Keratinocyte (primary cell): ENCODE results near the gene MADD. TPM values are rescaled to one million over a fixed set of nuclear protein-coding genes. Genes with fewer than 3 reads are reported as not detected.

Source experiments
- DNase-seq: peaks from one replicate; pipeline ENCODE4 v3.0.0-alpha.2; 2011; ENCODE audit warnings: low read depth, missing footprints, low spot score
- FAIRE-seq: peaks from 2 replicates; lab custom pipeline; 2011; peaks lifted over from hg19 to GRCh38; lab: Jason Lieb, UNC
- H2AFZ ChIP-seq: 2 replicates; pipeline ENCODE4 v1.6.0; 2012; ENCODE audit warnings: low read length, control low read depth, inconsistent platforms; ENCODE audit not compliant: control insufficient read depth
- H3K27ac ChIP-seq: 2 replicates; pipeline ENCODE4 v1.5.1; 2011; ENCODE audit warnings: low read length; ENCODE audit not compliant: control insufficient read depth, insufficient read depth
- H3K27me3 ChIP-seq: 3 replicates; pipeline ENCODE4 v1.6.0; 2011; ENCODE audit warnings: low read length; ENCODE audit not compliant: control insufficient read depth, insufficient read depth; ENCODE audit errors: extremely low read depth
- H3K36me3 ChIP-seq, 2 experiments: 2 replicates in 1 of 2; 3 replicates in 1 of 2; pipeline ENCODE4 v1.5.1; 2011; ENCODE audit warnings: low read length in 2 of 2, mild to moderate bottlenecking in 1 of 2; ENCODE audit not compliant: control insufficient read depth in 2 of 2, insufficient read depth in 2 of 2; ENCODE audit errors: extremely low read depth in 1 of 2
- H3K4me1 ChIP-seq: 3 replicates; pipeline ENCODE4 v1.5.1; 2011; ENCODE audit warnings: low read length; ENCODE audit not compliant: control insufficient read depth, insufficient read depth; ENCODE audit errors: extremely low read depth
- H3K4me2 ChIP-seq: 3 replicates; pipeline ENCODE4 v1.6.0; 2011; ENCODE audit warnings: low read depth, low read length; ENCODE audit not compliant: control insufficient read depth, insufficient read depth; ENCODE audit errors: extremely low read depth
- H3K4me3 ChIP-seq, 3 experiments: fragments of 200-600 bp in 1 of 3; sonication (generic) in 1 of 3; 2 replicates in 2 of 3; 3 replicates in 1 of 3; pipeline ENCODE4 v1.5.1; 2011 to 2016; ENCODE audit warnings: low read length in 3 of 3, mild to moderate bottlenecking in 3 of 3, control low read depth in 2 of 3, inconsistent platforms in 1 of 3, low read depth in 1 of 3, mixed read lengths in 1 of 3, mixed run types in 1 of 3, moderate library complexity in 1 of 3; ENCODE audit not compliant: control insufficient read depth in 2 of 3, insufficient read depth in 2 of 3; ENCODE audit errors: extremely low read depth in 1 of 3
- H3K79me2 ChIP-seq: 2 replicates; pipeline ENCODE4 v1.6.0; 2012; ENCODE audit warnings: low read length; ENCODE audit not compliant: control insufficient read depth, insufficient read depth
- H3K9ac ChIP-seq: 3 replicates; pipeline ENCODE4 v1.6.0; 2011; ENCODE audit warnings: low read length; ENCODE audit not compliant: control insufficient read depth, insufficient read depth; ENCODE audit errors: extremely low read depth
- H3K9me1 ChIP-seq: 3 replicates; pipeline ENCODE4 v1.6.0; 2011; ENCODE audit warnings: low read length; ENCODE audit not compliant: control insufficient read depth, insufficient read depth; ENCODE audit errors: extremely low read depth
- H3K9me3 ChIP-seq: 2 replicates; pipeline ENCODE4 v1.5.1; 2012; ENCODE audit warnings: low read depth, low read length; ENCODE audit not compliant: control insufficient read depth
- H4K20me1 ChIP-seq: 3 replicates; pipeline ENCODE4 v1.6.0; 2011; ENCODE audit warnings: low read length; ENCODE audit not compliant: control insufficient read depth, insufficient read depth; ENCODE audit errors: extremely low read depth
- EZH2 ChIP-seq: IDR thresholded peaks from one replicate; pipeline ENCODE4 v1.6.1; 2012; ENCODE audit warnings: inconsistent platforms, mild to moderate bottlenecking, low read length, moderate library complexity
- dilution Hi-C: fragments of 300-500 bp; cut with MboI; formaldehyde crosslinking; loops from one replicate; pipeline ENCODE4 v1.7.0; 2020; ENCODE audit warnings: low sequenced_read_pairs; ENCODE audit not compliant: extremely low pct_ligation_motif_present
- polyA plus RNA-seq, 5 experiments: library from polyadenylated mRNA; depleted of rRNA in 3 of 5; stranded (reverse) in 3 of 5; stranded (forward) in 1 of 5; unstranded in 1 of 5; fragments of >200 nt; gene quantifications; 1 replicate in 1 of 5; 2 replicates in 3 of 5; 3 replicates in 1 of 5; pipeline versions ENCODE4 v1.2.1 to v1.2.3, GENCODE V29; 2011 to 2012; ENCODE audit warnings: missing spikeins in 2 of 5, low read depth in 1 of 5, low replicate concordance in 1 of 5
- TF ChIP-seq, protein P1 (sequence below), 3 experiments: IDR thresholded peaks in 1 of 3; conservative IDR thresholded peaks in 1 of 3; optimal IDR thresholded peaks in 1 of 3; 2 replicates in 2 of 3; 3 replicates in 1 of 3; pipeline versions ENCODE3 to v1.5.1; 2011; ENCODE audit warnings: low read length in 3 of 3, mild to moderate bottlenecking in 3 of 3, moderate library complexity in 2 of 3, control low read depth in 1 of 3, inconsistent platforms in 1 of 3; ENCODE audit not compliant: insufficient read depth in 2 of 3; ENCODE audit errors: extremely low read depth in 1 of 3

The MADD gene
- polyA plus RNA-seq, 1 donor (not counting 4 experiments of a cell fraction or from before 2014, with no cell fraction given) = 11.9 TPM

DNA sequence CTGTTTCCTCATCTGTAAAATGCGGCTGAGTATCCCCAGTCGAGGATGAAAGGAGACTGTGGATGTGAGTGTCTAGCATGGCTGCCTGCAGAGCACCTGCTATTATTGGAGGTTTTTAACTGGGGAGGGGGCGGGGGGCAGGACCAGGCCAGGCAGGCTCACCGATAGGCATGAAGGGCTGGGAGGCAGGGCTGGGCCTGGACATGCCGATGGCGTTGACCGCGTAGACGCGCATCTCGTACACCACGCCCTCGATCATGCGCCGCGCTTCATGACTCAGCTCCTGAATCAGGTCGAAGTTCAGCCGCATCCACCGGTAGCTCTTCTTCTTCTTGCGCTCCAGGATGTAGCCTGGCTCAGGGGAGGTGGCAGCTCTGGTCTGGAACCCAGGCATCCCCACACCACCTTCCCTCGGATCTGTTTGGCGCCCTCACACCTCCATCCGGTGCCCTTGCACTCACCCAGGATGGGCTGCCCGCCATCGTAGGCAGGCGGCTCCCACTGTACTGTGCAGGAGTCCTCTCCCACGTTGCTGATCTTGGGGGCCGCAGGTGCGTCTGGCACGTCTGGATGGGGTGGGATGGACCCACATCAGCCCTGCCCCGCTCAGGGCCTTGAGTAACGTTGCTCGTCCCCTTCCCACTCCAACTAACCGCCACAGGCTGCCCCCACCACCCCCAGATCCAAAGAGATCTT is 67.4 kb downstream of the MADD start:
- H3K79me2 ChIP-seq = no peaks in the 10 kb centered on the region
- no peaks in the 10 kb centered on the region for H4K20me1 ChIP-seq
- H3K9me3 ChIP-seq = no peaks in the 10 kb centered on the region
- H3K36me3 ChIP-seq = no peaks in the 10 kb centered on the region
- dilution Hi-C loops = no loop called here
- H3K27ac ChIP-seq = no peak overlapping the region
- H2AFZ ChIP-seq = no peak overlapping the region
- no peak for DNase-seq
- FAIRE-seq = no peak
- H3K27me3 ChIP-seq = no peaks in the 10 kb centered on the region
- H3K9me1 ChIP-seq = no peaks in the 10 kb centered on the region
- no peak overlapping the region for H3K4me2 ChIP-seq
- no peak for TF ChIP-seq EZH2
- TF ChIP-seq, protein P1, sequence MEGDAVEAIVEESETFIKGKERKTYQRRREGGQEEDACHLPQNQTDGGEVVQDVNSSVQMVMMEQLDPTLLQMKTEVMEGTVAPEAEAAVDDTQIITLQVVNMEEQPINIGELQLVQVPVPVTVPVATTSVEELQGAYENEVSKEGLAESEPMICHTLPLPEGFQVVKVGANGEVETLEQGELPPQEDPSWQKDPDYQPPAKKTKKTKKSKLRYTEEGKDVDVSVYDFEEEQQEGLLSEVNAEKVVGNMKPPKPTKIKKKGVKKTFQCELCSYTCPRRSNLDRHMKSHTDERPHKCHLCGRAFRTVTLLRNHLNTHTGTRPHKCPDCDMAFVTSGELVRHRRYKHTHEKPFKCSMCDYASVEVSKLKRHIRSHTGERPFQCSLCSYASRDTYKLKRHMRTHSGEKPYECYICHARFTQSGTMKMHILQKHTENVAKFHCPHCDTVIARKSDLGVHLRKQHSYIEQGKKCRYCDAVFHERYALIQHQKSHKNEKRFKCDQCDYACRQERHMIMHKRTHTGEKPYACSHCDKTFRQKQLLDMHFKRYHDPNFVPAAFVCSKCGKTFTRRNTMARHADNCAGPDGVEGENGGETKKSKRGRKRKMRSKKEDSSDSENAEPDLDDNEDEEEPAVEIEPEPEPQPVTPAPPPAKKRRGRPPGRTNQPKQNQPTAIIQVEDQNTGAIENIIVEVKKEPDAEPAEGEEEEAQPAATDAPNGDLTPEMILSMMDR (optimal IDR thresholded peaks at IDR 0.05 in 1 of 3, IDR thresholded peaks at IDR 0.05 in 1 of 3, conservative IDR thresholded peaks at IDR 0.05 in 1 of 3; ENCODE audit: extremely low read depth in 1 of 3, insufficient read depth in 2 of 3, low read length in 3 of 3) = no peak
- H3K4me3 ChIP-seq = no peak overlapping the region
- H3K4me1 ChIP-seq = no peaks in the 10 kb centered on the region
- H3K9ac ChIP-seq = no peak overlapping the region

DNA sequence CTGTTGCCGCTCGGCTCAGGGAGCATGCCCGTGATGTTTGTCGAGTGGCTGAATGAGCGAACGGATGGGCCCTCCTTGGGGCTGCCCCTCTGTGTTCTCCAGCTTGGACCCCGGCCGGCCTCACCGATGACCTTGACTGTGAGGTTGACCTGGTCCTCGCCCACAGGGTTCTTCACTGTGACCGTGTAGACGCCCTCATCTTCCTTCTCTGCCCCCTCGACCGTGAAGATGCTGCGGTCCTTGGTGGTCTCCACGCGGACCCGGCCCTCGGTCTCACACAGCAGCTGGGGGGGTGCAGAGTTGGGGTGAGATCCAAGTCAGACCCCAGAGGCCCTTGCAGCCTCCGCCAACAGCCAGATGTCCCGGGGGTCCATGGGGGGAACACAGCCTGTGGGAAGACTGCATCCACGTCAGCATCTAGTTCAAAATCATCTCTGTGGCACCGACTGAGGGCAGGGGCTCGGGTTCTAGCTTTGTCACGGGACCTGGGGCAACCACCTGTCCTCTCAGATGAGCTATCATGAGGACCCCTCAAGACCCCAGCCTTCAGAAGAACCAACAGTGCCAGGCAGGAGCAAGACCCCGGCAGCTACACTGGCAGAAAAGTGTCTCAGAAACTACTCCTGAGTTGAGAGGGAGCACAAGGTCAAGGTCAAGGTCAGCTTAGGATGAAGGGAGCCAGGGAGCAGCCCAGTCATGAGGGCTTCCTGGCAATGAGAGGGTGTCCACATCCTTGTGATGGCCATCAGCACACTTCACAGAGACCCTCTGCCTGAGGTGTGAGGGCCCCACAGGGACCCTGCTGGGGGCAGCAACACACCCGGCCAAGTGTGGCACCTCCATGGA is 68.7 kb downstream of the MADD start:
- no peaks in the 10 kb centered on the region for H4K20me1 ChIP-seq
- no peak overlapping the region for H3K4me2 ChIP-seq
- no peak overlapping the region for H3K27ac ChIP-seq
- no peak for DNase-seq
- H3K9ac ChIP-seq = no peak overlapping the region
- no peak overlapping the region for H3K4me3 ChIP-seq
- FAIRE-seq = no peak
- no peaks in the 10 kb centered on the region for H3K27me3 ChIP-seq
- H3K4me1 ChIP-seq = no peaks in the 10 kb centered on the region
- H2AFZ ChIP-seq = no peak overlapping the region
- no peaks in the 10 kb centered on the region for H3K79me2 ChIP-seq
- H3K9me1 ChIP-seq = no peaks in the 10 kb centered on the region
- H3K9me3 ChIP-seq = no peaks in the 10 kb centered on the region
- TF ChIP-seq, protein P1 (optimal IDR thresholded peaks at IDR 0.05 in 1 of 3, IDR thresholded peaks at IDR 0.05 in 1 of 3, conservative IDR thresholded peaks at IDR 0.05 in 1 of 3; ENCODE audit: extremely low read depth in 1 of 3, insufficient read depth in 2 of 3, low read length in 3 of 3) = no peak
- no peak for TF ChIP-seq EZH2
- H3K36me3 ChIP-seq = no peaks in the 10 kb centered on the region
- dilution Hi-C loops = no loop called here
